ENCODE results near the gene KCNH2.
"Not testable (repeated sequence)": the region's sequence is repeated elsewhere in the genome, so short reads cannot be mapped to it uniquely, and the experiment has no call there.

Gene KCNH2

DNA sequence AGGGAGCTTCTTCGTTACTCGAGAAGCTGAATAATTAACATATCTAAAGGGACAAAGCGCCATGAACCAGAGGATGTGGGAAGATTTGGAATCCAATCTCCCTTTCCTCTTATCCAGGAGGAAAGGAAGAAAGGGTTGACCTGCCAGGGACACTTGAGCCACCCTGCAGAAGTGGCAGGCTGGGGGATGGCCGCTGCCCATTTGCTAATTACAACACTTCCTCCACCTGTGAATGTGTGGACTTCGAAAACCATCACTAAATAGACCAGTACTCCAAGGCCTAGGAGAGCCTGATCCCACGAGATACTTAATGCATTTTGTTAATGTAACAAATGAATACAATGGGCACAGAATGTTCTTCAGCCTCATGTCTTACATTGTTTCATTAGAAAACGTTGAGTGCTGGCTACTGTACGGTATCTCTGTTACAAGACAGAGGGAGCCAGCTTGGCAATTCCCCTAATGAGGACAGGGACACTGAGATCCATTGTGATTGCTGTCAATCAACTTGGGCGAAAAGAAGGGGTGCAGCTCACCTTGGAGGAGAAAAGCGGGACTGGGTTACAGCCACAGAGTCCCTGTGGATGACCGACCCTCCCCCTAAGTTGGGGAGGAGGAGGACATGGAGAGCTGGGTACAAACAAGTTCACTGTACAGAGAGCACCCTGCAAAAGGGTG, 66.4 kb downstream of the KCNH2 start:
- TF ChIP-seq, protein P1, sequence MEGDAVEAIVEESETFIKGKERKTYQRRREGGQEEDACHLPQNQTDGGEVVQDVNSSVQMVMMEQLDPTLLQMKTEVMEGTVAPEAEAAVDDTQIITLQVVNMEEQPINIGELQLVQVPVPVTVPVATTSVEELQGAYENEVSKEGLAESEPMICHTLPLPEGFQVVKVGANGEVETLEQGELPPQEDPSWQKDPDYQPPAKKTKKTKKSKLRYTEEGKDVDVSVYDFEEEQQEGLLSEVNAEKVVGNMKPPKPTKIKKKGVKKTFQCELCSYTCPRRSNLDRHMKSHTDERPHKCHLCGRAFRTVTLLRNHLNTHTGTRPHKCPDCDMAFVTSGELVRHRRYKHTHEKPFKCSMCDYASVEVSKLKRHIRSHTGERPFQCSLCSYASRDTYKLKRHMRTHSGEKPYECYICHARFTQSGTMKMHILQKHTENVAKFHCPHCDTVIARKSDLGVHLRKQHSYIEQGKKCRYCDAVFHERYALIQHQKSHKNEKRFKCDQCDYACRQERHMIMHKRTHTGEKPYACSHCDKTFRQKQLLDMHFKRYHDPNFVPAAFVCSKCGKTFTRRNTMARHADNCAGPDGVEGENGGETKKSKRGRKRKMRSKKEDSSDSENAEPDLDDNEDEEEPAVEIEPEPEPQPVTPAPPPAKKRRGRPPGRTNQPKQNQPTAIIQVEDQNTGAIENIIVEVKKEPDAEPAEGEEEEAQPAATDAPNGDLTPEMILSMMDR (IDR thresholded peaks at IDR 0.05; ENCODE audit: insufficient read depth, low read depth, low read length, missing control alignments), result no peak
- H3K4me3 ChIP-seq (ENCODE audit: low read length), result no peak overlapping the region
- no peak for DNase-seq (ENCODE audit: low read depth)

DNA sequence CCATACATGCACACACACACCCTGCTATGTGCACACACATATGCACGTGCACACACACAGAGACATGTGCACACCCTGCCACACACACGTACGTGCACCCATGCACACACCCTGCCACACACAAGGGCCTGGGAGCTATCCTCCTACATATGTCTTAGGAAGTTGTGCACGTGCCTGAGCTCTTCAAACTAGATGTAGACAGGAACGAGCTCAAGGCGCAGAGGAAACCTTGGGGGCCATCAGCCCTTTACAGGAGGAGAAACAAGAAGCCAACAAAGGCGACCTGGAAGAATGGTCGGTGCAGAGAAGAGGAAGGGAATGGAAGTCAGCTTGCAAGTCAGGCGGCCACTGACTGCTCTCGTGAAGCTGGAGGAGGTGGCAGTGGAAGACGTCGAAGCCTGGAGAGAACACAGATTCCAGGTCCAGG, 67.1 kb downstream of the KCNH2 start:
- TF ChIP-seq, protein P1 (IDR thresholded peaks at IDR 0.05; ENCODE audit: insufficient read depth, low read depth, low read length, missing control alignments), result no peak
- no peak for DNase-seq (ENCODE audit: low read depth)
- no peak overlapping the region for H3K4me3 ChIP-seq (ENCODE audit: low read length)

DNA sequence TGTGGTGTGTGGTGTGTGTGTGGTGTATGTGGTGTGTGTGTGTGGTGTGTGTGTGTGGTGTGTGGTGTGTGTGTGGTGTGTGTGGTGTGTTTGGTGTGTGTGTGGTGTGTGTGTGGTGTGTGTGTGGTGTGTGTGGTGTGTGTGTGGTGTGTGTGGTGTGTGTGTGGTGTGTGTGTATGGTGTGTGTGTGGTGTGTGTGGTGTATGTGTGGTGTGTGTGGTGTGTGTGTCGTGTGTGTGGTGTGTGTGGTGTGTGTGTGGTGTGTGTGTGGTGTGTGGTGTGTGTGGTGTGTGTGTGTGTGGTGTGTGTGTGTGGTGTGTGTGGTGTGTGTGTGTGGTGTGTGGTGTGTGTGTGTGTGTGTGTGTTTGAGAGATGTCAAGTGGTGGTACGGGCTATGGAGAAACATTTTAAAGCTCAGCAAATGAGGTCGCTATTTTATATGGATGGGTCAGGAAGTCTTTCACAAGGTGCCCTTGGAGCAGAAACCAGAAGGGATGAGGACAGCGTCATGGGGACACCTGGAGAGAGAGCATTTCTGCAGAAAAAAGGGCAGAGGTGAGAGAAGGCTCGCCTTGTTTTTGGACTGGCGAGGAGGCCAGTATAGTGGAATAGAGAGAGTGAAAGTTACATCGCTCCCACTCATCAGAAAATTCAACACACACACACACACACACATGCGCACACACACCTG, 67.7 kb downstream of the KCNH2 start:
- DNase-seq (ENCODE audit: low read depth); H3K4me3 ChIP-seq (ENCODE audit: low read length): not testable (repeated sequence)

DNA sequence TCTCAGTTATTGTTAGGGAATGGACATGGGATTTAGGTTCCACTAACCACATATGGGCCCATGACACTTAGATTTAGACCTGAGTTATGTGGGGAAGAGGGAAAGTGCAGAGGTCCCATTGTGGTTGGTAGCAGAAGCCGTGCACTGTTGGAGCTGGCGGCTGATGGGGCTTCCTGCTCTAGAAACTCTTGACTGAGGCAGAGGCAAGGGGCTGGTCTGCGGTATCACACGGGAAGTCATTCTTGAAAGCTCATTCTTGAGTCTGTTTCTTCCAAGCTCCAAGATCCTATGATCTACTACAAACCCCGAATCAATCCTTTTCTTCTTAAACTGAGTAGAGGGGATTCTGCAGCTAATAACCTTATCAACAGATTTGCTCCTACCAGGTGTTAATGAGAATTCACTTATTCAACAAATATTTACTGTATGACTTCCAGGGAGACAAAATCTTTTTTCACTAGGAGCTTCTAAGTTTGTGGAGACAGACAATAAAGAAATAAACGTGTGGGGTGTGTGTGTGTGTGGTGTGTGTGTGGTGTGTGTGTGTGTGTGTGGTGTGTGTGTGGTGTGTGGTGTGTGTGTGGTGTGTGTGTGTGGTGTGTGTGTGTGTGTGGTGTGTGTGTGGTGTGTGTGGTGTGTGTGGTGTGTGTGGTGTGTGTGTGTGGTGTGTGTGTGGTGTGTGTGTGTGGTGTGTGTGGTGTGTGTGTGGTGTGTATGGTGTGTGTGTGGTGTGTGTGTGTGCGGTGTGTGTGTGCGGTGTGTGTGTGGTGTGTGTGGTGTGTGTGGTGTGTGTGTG, 68.7 kb downstream of the KCNH2 start:
- no peak overlapping the region for H3K4me3 ChIP-seq (ENCODE audit: low read length)
- TF ChIP-seq, protein P1 (IDR thresholded peaks at IDR 0.05; ENCODE audit: insufficient read depth, low read depth, low read length, missing control alignments), result no peak
- no peak for DNase-seq (ENCODE audit: low read depth)

DNA sequence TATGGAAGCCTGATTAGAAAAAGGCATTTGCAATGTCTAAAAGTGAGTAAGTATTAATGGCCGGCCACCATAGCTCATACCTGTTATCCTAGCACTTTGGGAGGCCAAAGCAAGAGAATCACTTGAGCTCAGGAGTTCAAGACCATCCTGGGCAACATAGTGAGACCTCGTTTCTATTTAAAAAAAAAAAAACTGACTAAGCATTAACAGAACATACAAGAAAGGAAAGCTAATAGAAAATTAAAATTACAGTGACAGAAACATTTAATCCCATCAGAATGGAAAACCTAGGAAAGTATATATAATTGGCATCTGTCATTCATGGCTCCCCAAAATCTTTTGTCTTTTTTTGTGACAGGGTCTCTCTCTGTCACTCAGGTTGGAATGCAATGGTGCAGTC, 69.9 kb downstream of the KCNH2 start:
- TF ChIP-seq, protein P1 (IDR thresholded peaks at IDR 0.05; ENCODE audit: insufficient read depth, low read depth, low read length, missing control alignments), result no peak
- no peak for DNase-seq (ENCODE audit: low read depth)
- no peak overlapping the region for H3K4me3 ChIP-seq (ENCODE audit: low read length)

DNA sequence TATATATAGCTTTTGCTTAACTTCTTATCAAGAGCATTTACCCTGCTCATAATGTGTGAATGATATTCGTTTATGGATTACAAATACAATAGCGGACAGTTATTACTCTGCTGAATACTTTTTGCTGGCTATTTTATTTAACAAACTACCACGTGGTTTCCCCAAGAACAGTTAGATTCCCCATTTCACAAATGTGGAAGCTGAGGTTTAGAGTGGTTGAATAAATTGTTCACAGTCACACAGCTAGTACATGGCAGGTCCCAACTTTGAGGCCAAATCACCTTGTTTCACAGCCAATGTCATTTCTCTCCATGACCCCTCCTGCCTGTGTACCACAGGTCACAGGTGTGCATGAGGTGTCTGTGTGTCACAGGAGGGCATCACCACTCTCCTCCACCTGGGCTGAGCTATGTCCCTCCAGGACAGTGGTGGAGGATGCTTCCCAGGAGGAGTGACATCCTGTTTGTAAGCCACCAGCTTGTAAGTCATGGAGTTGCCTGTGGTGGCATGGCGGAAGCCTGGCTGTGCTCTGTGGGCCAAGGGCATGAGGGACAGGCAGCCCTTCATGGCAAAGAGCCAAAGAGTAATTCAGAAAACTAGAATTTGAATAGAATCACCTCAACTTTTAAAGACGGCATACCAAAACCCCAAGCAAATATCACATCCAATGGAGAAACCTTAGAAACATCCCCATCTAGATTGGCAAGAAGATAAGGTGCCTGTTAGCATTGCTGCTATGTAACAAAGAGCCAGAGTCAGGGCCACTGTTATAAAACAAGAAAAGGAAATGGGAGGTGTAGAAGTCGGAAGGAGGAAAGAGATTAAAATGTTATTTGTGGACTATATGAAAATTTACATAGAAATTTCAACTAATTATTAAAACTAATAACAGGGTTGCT, 73.9 kb downstream of the KCNH2 start:
- DNase-seq (ENCODE audit: low read depth), result no peak
- TF ChIP-seq, protein P1 (IDR thresholded peaks at IDR 0.05; ENCODE audit: insufficient read depth, low read depth, low read length, missing control alignments), result no peak
- H3K4me3 ChIP-seq (ENCODE audit: low read length), result no peak overlapping the region
